Keratinocyte (primary cell): ENCODE data around the gene TPRN. TPM values are rescaled to one million over a fixed set of nuclear protein-coding genes. Genes with fewer than 3 reads are reported as not detected.

Source experiments
- DNase-seq: peaks from one replicate; pipeline ENCODE4 v3.0.0-alpha.2; 2011; ENCODE audit warnings: low read depth, missing footprints, low spot score
- FAIRE-seq: peaks from 2 replicates; lab custom pipeline; 2011; peaks lifted over from hg19 to GRCh38; lab: Jason Lieb, UNC
- H2AFZ ChIP-seq: 2 replicates; pipeline ENCODE4 v1.6.0; 2012; ENCODE audit warnings: low read length, control low read depth, inconsistent platforms; ENCODE audit not compliant: control insufficient read depth
- H3K27ac ChIP-seq: 2 replicates; pipeline ENCODE4 v1.5.1; 2011; ENCODE audit warnings: low read length; ENCODE audit not compliant: control insufficient read depth, insufficient read depth
- H3K27me3 ChIP-seq: 3 replicates; pipeline ENCODE4 v1.6.0; 2011; ENCODE audit warnings: low read length; ENCODE audit not compliant: control insufficient read depth, insufficient read depth; ENCODE audit errors: extremely low read depth
- H3K36me3 ChIP-seq, 2 experiments: 2 replicates in 1 of 2; 3 replicates in 1 of 2; pipeline ENCODE4 v1.5.1; 2011; ENCODE audit warnings: low read length in 2 of 2, mild to moderate bottlenecking in 1 of 2; ENCODE audit not compliant: control insufficient read depth in 2 of 2, insufficient read depth in 2 of 2; ENCODE audit errors: extremely low read depth in 1 of 2
- H3K4me1 ChIP-seq: 3 replicates; pipeline ENCODE4 v1.5.1; 2011; ENCODE audit warnings: low read length; ENCODE audit not compliant: control insufficient read depth, insufficient read depth; ENCODE audit errors: extremely low read depth
- H3K4me2 ChIP-seq: 3 replicates; pipeline ENCODE4 v1.6.0; 2011; ENCODE audit warnings: low read depth, low read length; ENCODE audit not compliant: control insufficient read depth, insufficient read depth; ENCODE audit errors: extremely low read depth
- H3K4me3 ChIP-seq, 3 experiments: fragments of 200-600 bp in 1 of 3; sonication (generic) in 1 of 3; 2 replicates in 2 of 3; 3 replicates in 1 of 3; pipeline ENCODE4 v1.5.1; 2011 to 2016; ENCODE audit warnings: low read length in 3 of 3, mild to moderate bottlenecking in 3 of 3, control low read depth in 2 of 3, inconsistent platforms in 1 of 3, low read depth in 1 of 3, mixed read lengths in 1 of 3, mixed run types in 1 of 3, moderate library complexity in 1 of 3; ENCODE audit not compliant: control insufficient read depth in 2 of 3, insufficient read depth in 2 of 3; ENCODE audit errors: extremely low read depth in 1 of 3
- H3K79me2 ChIP-seq: 2 replicates; pipeline ENCODE4 v1.6.0; 2012; ENCODE audit warnings: low read length; ENCODE audit not compliant: control insufficient read depth, insufficient read depth
- H3K9ac ChIP-seq: 3 replicates; pipeline ENCODE4 v1.6.0; 2011; ENCODE audit warnings: low read length; ENCODE audit not compliant: control insufficient read depth, insufficient read depth; ENCODE audit errors: extremely low read depth
- H3K9me1 ChIP-seq: 3 replicates; pipeline ENCODE4 v1.6.0; 2011; ENCODE audit warnings: low read length; ENCODE audit not compliant: control insufficient read depth, insufficient read depth; ENCODE audit errors: extremely low read depth
- H3K9me3 ChIP-seq: 2 replicates; pipeline ENCODE4 v1.5.1; 2012; ENCODE audit warnings: low read depth, low read length; ENCODE audit not compliant: control insufficient read depth
- H4K20me1 ChIP-seq: 3 replicates; pipeline ENCODE4 v1.6.0; 2011; ENCODE audit warnings: low read length; ENCODE audit not compliant: control insufficient read depth, insufficient read depth; ENCODE audit errors: extremely low read depth
- CTCF ChIP-seq, 3 experiments: IDR thresholded peaks in 1 of 3; conservative IDR thresholded peaks in 1 of 3; optimal IDR thresholded peaks in 1 of 3; 2 replicates in 2 of 3; 3 replicates in 1 of 3; pipeline versions ENCODE3 to v1.5.1; 2011; ENCODE audit warnings: low read length in 3 of 3, mild to moderate bottlenecking in 3 of 3, moderate library complexity in 2 of 3, control low read depth in 1 of 3, inconsistent platforms in 1 of 3; ENCODE audit not compliant: insufficient read depth in 2 of 3; ENCODE audit errors: extremely low read depth in 1 of 3
- EZH2 ChIP-seq: IDR thresholded peaks from one replicate; pipeline ENCODE4 v1.6.1; 2012; ENCODE audit warnings: inconsistent platforms, mild to moderate bottlenecking, low read length, moderate library complexity
- dilution Hi-C: fragments of 300-500 bp; cut with MboI; formaldehyde crosslinking; loops from one replicate; pipeline ENCODE4 v1.7.0; 2020; ENCODE audit warnings: low sequenced_read_pairs; ENCODE audit not compliant: extremely low pct_ligation_motif_present
- polyA plus RNA-seq, 5 experiments: library from polyadenylated mRNA; depleted of rRNA in 3 of 5; stranded (reverse) in 3 of 5; stranded (forward) in 1 of 5; unstranded in 1 of 5; fragments of >200 nt; gene quantifications; 1 replicate in 1 of 5; 2 replicates in 3 of 5; 3 replicates in 1 of 5; pipeline versions ENCODE4 v1.2.1 to v1.2.3, GENCODE V29; 2011 to 2012; ENCODE audit warnings: missing spikeins in 2 of 5, low read depth in 1 of 5, low replicate concordance in 1 of 5

Gene TPRN
- polyA plus RNA-seq, 1 donor (not counting 4 experiments of a cell fraction or from before 2014, with no cell fraction given) = 1.1 TPM

DNA sequence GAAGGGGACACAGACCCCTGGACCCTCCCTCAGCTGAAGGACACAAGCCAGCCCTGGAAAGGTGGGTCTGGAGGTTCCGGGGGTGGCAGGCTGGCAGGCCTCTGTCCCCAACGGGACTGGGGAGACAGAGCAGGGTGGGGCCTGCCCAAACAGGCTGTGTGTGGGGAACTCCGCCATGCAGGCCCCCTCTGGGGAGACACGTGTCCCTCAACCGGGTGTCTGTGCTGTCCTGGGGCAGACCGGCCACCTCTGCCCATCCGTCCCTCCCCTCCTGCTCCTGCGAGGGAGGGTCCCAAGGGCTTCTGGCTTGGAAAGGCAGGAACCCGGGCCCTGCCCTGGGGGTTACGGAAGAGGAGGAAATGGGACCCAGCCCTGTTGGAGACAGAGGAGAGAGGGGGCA lies 31.6 kb upstream of the TPRN start:
- Histone ChIP-seq H4K20me1 (no peaks in the 10 kb centered on the region), H3K36me3 (no peaks in the 10 kb centered on the region), H3K4me2 (no peak overlapping the region), H3K4me1 (peaks cover 6% of the 10 kb centered on the region), H2AFZ (no peak overlapping the region), H3K27ac (no peak overlapping the region), H3K4me3 (no peak overlapping the region), H3K9me1 (no peaks in the 10 kb centered on the region), H3K9ac (no peak overlapping the region), H3K79me2 (no peaks in the 10 kb centered on the region), H3K9me3 (no peaks in the 10 kb centered on the region), H3K27me3 (peaks cover 15% of the 10 kb centered on the region)
- FAIRE-seq (no peak), DNase-seq (no peak)
- dilution Hi-C loops = no loop called here
- TF ChIP-seq CTCF (optimal IDR thresholded peaks at IDR 0.05 in 1 of 3, IDR thresholded peaks at IDR 0.05 in 1 of 3, conservative IDR thresholded peaks at IDR 0.05 in 1 of 3; ENCODE audit: extremely low read depth in 1 of 3, insufficient read depth in 2 of 3, low read length in 3 of 3) = no peak
- no peak for TF ChIP-seq EZH2

- H3K4me2 ChIP-seq = no peak overlapping the region
- no peak overlapping the region for H3K4me3 ChIP-seq
- H3K9ac ChIP-seq = no peak overlapping the region
- no peaks in the 10 kb centered on the region for H3K9me3 ChIP-seq
- H3K9me1 ChIP-seq = no peaks in the 10 kb centered on the region
- dilution Hi-C loops = no loop called here
- no peaks in the 10 kb centered on the region for H3K79me2 ChIP-seq
- no peak overlapping the region for H2AFZ ChIP-seq
- no peaks in the 10 kb centered on the region for H3K36me3 ChIP-seq
- FAIRE-seq (no peak), DNase-seq (no peak)
- H3K27ac ChIP-seq = no peak overlapping the region
- no peaks in the 10 kb centered on the region for H4K20me1 ChIP-seq
- no peak for TF ChIP-seq CTCF (optimal IDR thresholded peaks at IDR 0.05 in 1 of 3, IDR thresholded peaks at IDR 0.05 in 1 of 3, conservative IDR thresholded peaks at IDR 0.05 in 1 of 3; ENCODE audit: extremely low read depth in 1 of 3, insufficient read depth in 2 of 3, low read length in 3 of 3)
- no peak for TF ChIP-seq EZH2
- H3K27me3 ChIP-seq = peaks cover 15% of the 10 kb centered on the region
- peaks cover 12% of the 10 kb centered on the region for H3K4me1 ChIP-seq
Observed at GRCh38 chr9:137231372-137232039, 31.0 kb upstream of the TPRN start.
